Stimulated activated CD4-positive, alpha-beta T cell treated with anti-CD3 and anti-CD28 coated beads, Interleukin-2, amount 100 ng/mL, for 48 hours (primary cell): Measurements from ENCODE around the gene OR6C76.

ENCODE experiments used
- DNase-seq, 2 donors: peaks; one replicate each; pipeline ENCODE4 v3.0.0-alpha.2; 2020

OR6C76 gene

GRCh38 chr12:55470088-55470829 lies 44.2 kb downstream of the OR6C76 start, which contains the start of gene OR6C70:
Gene OR6C70, minus strand, starts transcription at chr12:55470138. Its CDS starts 0 bp downstream, at chr12:55470138.
- no peak for DNase-seq

- DNase-seq, result no peak
These were observed 46.2 kb downstream of the OR6C76 start for GRCh38 chr12:55472264-55472663.
